NK-92 treated with Interleukin-12 subunit alpha and Interleukin-12 subunit beta, amount 100 ng/mL, for 24 hours (cell line): ENCODE results near the gene SCNN1A.

Source experiments
- DNase-seq: peaks from one replicate; lab custom pipeline; 2025; lab: John Stamatoyannopoulos, UW

Gene SCNN1A

DNA sequence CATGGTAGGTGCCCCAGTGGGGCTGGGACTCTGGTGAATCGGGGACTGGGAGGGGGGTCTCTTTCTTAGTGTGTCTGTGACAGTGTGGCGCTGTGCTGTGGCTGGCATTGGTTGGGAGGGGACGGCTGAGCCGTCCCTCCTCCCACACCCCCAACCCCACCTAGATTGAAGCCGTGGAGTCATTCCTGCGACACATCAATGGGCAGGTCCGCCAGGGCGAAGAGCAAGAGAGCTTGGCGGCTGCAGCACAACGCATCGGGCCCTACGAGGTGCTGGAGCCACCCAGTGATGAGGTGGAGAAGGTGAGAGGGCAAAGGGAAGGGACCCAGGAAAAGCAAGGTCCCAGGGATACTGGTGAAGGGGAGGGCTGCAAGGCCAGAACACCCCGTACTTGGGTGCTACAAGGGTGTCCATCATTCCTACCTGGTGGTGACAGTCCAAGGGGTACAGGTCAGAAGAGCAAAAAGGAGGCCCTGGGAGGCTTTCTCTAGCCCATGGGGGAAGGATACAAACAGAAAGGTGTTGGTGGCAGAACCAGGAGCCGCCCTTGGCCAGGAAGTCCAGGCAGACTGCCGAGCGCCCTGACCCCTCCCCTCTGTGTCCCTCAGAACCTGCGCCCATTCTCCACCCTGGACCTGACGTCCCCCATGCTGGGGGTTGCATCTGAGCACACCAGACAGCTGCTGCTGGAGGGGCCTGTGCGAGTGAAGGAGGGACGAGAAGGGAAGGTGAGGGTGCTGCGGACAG is 57.5 kb downstream of the SCNN1A start:
- DNase-seq: no peak

- no peak for DNase-seq
These were observed 58.3 kb downstream of the SCNN1A start for GRCh38 chr12:6316921-6317692.

- no peak for DNase-seq
These were observed 59.4 kb downstream of the SCNN1A start for GRCh38 chr12:6315704-6316597.

DNA sequence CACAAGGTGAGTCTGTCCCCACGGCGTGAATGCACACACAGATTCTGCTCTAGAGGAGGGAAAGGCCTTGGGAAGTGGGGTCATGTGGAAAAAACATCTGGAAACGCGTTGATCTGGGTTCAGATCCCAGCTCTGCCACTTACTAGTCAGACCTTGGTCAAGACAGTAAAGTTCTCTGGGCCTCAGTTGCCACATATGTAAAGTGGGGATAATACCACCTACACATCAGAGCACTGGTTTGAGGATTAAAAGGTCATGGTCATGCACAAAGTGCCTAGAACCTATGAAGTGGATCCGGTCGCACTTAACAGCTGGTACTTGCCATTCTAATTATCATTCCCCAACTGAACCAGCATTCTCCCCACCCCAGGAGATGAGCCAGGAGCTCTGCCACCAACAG is 60.2 kb downstream of the SCNN1A start:
- no peak for DNase-seq

GRCh38 chr12:6314776-6315175 is 60.6 kb downstream of the SCNN1A start:
- no peak for DNase-seq

- no peak for DNase-seq
These were observed 61.9 kb downstream of the SCNN1A start for GRCh38 chr12:6313326-6313940.

GRCh38 chr12:6312529-6313325 is 62.6 kb downstream of the SCNN1A start:
- no peak for DNase-seq

DNA sequence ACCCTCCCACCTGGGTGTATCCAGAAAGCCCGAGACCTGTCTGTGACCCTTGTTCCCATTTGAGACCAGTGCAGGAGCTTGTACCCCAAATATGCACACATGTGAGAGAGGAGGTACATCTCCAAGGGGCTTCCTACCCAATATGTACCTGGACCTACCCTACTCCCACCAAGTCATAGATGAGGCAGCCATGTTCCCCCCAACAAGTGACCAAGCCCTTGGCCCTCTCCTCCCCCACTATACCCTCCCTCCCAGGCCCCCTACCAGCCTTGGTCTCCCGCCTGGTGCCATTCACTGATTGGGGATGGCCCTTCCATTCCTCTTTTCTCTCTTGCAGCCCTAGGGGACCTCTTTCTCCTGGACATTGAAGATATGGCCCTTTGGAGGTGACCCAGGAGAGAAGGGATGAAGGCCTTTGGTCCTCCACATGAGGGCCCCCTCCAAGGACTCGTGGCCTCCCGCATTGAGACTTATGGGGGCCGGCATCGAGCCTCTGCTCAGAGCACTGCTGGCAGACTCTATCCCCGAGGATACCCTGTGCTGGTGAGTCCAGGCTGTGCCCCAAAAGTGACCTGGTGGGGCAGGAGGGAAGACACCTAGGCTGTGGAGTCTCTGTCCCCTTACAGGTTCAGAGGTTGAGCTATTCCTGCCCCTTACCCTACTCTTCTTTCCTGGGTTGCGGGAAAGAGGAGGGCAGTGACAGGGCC is 63.4 kb downstream of the SCNN1A start:
- DNase-seq: no peak

DNA sequence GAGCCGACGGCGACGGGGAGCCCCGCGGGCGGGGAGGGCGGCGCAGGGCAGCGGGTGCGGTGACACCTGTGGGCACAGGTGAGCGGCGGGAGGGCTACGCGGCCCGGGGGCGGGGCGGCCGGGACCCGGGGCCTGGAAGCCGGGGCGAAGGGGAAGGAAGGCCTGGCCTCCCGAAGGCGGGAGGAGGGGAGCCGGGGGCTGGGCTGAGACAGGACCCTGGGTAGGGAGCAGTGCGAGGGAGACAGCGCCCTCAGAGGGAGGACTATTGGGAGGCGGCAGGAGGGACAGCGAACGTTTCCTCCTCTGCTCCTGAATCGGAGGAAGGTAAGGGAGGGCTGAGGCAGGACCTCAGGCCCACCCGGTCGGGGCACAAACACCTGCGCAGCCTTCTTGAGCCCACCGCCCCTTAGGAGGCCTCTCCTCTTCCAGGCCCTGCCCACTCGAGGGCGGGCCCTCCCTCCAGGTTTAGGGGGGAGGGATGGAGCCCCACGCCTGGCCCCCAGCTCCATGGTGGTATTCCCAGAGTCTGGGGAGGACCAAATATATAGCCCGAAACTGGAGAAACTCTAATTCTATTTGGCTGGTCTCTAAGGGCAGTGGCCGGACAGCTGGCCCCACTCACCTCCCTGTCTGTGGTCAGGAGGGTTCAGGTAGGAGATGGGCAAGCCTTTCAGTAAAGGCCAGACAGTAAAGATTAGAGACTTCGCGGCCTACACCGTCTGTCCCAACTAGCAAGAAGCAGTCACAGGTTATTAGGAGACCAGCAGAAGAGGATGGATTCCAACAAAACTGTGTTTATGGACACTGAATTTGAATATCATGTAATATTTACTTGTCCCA is 64.4 kb downstream of the SCNN1A start:
- DNase-seq: no peak

GRCh38 chr12:6307529-6307928 is 67.8 kb downstream of the SCNN1A start:
- no peak for DNase-seq

GRCh38 chr12:6306599-6307220 is 68.7 kb downstream of the SCNN1A start:
- DNase-seq: no peak

GRCh38 chr12:6306151-6306550 is 69.2 kb downstream of the SCNN1A start:
- DNase-seq: no peak

DNA sequence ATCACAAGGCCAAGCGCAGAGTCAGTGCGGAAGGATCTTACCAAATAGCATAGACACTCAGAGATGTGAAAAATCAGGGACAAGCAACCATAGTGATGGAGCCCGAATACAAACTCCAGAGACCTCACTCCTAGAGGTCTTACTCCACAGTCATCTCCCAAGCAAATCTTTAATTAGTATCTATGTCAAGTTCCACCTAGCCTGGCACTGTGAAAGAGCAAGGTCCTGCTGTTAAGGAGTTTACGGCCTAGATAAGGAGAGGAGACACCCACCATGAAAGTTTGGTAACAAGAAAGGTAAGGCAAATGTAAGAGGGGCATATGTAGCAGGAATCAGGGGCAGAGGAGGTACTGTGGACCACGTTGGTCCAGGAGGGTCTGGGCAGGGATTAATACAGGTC is 72.3 kb downstream of the SCNN1A start:
- DNase-seq: no peak

GRCh38 chr12:6302621-6303020 is 72.7 kb downstream of the SCNN1A start:
- DNase-seq: no peak

DNA sequence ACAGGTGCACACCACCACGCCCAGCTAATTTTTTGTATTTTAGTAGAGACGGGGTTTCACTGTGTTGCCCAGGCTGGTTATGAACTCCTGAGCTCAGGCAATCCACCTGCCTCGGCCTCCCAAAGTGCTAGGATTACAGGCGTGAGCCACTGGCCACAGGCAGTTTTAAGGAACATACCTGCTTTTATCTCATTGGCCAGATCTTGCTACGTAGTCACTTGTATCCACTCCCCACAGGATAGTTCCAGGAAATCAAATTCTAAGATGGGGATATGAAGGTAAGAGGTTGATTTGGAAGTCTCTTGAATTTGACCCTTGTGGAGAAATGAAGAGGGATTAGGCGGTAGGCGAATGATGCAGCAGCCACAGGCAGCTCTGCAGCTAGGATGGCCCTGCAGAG is 73.6 kb downstream of the SCNN1A start:
- no peak for DNase-seq

DNA sequence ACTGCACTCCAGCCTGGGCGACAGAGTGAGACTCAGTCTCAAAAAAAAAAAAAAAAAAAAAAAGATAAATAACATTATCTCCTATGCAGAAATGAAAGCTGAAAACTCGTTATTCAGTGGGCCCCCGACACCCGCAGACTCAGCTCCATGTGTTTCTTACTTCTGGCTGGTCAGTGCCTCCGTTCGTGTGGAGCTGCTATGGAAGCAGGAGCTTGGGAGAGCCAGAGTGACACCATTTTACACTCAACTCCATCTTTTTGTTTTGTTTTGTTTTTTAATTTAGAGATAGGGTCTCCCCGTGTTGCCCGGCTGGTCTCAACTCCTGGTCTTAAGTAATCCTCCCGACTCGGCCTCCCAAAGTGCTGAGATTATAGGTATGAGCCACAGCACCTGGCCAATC is 78.2 kb downstream of the SCNN1A start:
- DNase-seq: no peak
